DOHH2 (cell line): ENCODE results near the gene RRP1.
A peak's percentile ranks its signal among the peaks of the same experiment; 100 is the strongest.

Source experiments
- H3F3A ChIP-seq: fragments of 200-600 bp; sonication (generic), shearing (Covaris generic); 2 replicates; pipeline ENCODE4 v1.6.0; 2016; ENCODE audit warnings: antibody characterized with exemption, mild to moderate bottlenecking; ENCODE audit not compliant: control insufficient read depth, insufficient read depth
- H3K27ac ChIP-seq: fragments of 200-600 bp; sonication (generic); 2 replicates; pipeline ENCODE4 v1.5.1; 2014; ENCODE audit warnings: low read depth, mild to moderate bottlenecking, low read length, moderate library complexity
- H3K27me3 ChIP-seq: fragments of 200-600 bp; sonication (generic); 2 replicates; pipeline ENCODE4 v1.6.1; 2014; ENCODE audit warnings: mild to moderate bottlenecking, low read length, mixed read lengths; ENCODE audit not compliant: control insufficient read depth
- H3K36me3 ChIP-seq: fragments of 200-600 bp; sonication (generic); 2 replicates; pipeline ENCODE4 v1.6.1; 2014; ENCODE audit warnings: mild to moderate bottlenecking, low read length, moderate library complexity, mixed read lengths; ENCODE audit not compliant: control insufficient read depth
- H3K4me1 ChIP-seq: fragments of 200-600 bp; sonication (generic); 2 replicates; pipeline ENCODE4 v1.6.1; 2014; ENCODE audit warnings: mild to moderate bottlenecking, low read length, mixed read lengths; ENCODE audit not compliant: control insufficient read depth
- H3K4me2 ChIP-seq: fragments of 200-600 bp; sonication (generic); 2 replicates; pipeline ENCODE4 v1.6.0; 2014; ENCODE audit warnings: mild to moderate bottlenecking, low read length, moderate library complexity
- H3K4me3 ChIP-seq: fragments of 200-600 bp; sonication (generic); 2 replicates; pipeline ENCODE4 v1.5.1; 2014; ENCODE audit warnings: mild to moderate bottlenecking, low read length, mixed read lengths
- H3K79me2 ChIP-seq: fragments of 200-600 bp; sonication (generic); 2 replicates; pipeline ENCODE4 v1.6.1; 2014; ENCODE audit warnings: mild to moderate bottlenecking, low read length, mixed read lengths; ENCODE audit not compliant: control insufficient read depth
- H3K9me2 ChIP-seq: fragments of 200-600 bp; sonication (generic); replicated peaks from 2 replicates; pipeline ENCODE4 v1.6.1; 2014; ENCODE audit warnings: mild to moderate bottlenecking, low read length, mixed read lengths; ENCODE audit not compliant: control insufficient read depth
- H3K9me3 ChIP-seq: fragments of 200-600 bp; sonication (generic); 2 replicates; pipeline ENCODE4 v1.6.1; 2014; ENCODE audit warnings: antibody characterized with exemption, low read length, mixed read lengths; ENCODE audit not compliant: control insufficient read depth, insufficient read depth
- H4K20me1 ChIP-seq: fragments of 200-600 bp; sonication (generic); 2 replicates; pipeline ENCODE4 v1.6.0; 2014; ENCODE audit warnings: low read depth, mild to moderate bottlenecking, antibody characterized with exemption, low read length, moderate library complexity; ENCODE audit not compliant: control insufficient read depth, insufficient read depth
- EZH2phosphoT487 ChIP-seq: fragments of 200-600 bp; sonication (generic); IDR thresholded peaks from 2 replicates; pipeline ENCODE4 v1.6.1; 2017; ENCODE audit warnings: borderline replicate concordance, mild to moderate bottlenecking, antibody characterized with exemption, low read length, moderate library complexity, mixed read lengths
- TF ChIP-seq, protein P1 (sequence below): fragments of 200-600 bp; sonication (generic); IDR thresholded peaks from one replicate; pipeline ENCODE4 v1.5.1; 2014; ENCODE audit warnings: antibody characterized with exemption, mild to moderate bottlenecking, low read depth, low read length; ENCODE audit not compliant: poor library complexity, severe bottlenecking

Gene RRP1

DNA sequence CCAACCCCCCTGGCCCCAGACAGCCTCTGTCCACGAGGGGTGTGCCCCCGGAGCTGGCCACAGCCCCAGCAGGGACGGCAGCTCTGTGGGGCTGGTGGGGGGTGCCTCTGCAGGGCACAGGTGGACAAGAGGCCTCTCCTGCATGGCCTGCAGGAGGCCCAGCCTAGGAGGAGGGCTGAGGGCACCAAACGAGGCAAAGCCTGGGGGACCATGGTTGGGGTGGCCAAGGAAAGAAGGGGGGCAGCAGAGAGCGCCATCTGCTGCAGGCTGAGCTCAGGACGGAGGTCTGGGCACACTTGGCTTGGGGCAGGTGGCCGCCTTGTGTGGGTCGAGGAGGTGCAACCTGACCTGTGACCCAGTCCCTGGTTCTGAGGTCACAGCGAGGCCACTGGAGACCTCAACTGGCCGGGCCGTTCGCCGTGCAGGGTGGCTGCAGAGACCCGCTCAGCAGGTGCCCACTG, 27.3 kb downstream of the RRP1 start:
- no peak overlapping the region for H3K27ac ChIP-seq

DNA sequence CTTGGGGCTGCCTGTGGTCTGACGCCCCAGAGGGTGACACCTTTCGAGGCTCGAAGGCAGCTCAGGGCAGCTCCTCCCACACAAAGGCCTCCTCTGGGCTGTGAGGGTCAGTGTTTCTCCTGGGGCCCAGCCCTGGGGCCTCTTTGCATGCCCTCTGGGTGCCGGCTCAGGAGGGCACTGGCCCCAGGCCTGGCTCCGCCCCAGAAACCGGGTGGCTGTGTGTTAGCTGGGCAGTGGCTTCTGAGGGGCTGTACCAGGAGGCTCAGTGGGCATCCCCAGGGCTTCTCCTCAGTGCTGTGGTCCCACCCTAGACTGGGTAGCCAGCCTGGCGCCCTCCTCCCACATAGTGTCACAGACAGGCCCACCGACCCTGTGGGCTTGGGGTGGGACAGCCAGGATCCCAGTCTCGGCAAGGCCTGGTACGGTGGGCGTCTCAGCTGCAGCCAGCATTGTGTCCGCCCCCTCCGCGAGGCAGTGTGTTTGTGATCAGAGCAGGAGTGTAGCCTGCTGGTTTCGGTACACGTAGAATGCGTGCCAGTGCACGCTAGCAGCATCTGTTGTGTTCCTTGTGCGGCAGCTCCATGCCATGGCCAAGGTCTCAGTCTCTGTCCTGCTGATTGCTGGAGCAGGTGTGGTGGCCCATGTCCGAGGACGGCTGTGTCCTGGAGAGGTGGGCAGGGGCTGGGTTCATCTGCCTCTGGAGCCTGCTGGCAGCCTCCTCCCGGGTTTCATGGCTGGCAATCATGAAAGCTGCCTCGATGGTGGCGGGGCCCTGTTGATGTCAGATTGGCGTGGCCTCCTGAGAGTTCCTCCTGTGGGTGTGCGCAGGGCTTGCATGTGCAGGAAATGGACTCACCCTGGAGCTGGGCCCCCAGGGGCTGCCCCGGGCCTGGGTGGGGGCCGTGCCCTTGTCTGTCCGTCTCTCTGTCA, 28.0 kb downstream of the RRP1 start:
- H3K27me3 ChIP-seq: no peaks in the 10 kb centered on the region
- peaks cover 33% of the 10 kb centered on the region for H3K4me1 ChIP-seq
- 0 out of 2 replicates have a peak, but pooled peaks cover 4% of the 10 kb centered on the region for H4K20me1 ChIP-seq
- peaks cover 15% of the 10 kb centered on the region for H3F3A ChIP-seq
- H3K9me3 ChIP-seq: no peaks in the 10 kb centered on the region
- TF ChIP-seq, protein P1, sequence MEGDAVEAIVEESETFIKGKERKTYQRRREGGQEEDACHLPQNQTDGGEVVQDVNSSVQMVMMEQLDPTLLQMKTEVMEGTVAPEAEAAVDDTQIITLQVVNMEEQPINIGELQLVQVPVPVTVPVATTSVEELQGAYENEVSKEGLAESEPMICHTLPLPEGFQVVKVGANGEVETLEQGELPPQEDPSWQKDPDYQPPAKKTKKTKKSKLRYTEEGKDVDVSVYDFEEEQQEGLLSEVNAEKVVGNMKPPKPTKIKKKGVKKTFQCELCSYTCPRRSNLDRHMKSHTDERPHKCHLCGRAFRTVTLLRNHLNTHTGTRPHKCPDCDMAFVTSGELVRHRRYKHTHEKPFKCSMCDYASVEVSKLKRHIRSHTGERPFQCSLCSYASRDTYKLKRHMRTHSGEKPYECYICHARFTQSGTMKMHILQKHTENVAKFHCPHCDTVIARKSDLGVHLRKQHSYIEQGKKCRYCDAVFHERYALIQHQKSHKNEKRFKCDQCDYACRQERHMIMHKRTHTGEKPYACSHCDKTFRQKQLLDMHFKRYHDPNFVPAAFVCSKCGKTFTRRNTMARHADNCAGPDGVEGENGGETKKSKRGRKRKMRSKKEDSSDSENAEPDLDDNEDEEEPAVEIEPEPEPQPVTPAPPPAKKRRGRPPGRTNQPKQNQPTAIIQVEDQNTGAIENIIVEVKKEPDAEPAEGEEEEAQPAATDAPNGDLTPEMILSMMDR: no peak
- no peaks in the 10 kb centered on the region for H3K79me2 ChIP-seq
- H3K9me2 ChIP-seq: no peaks in the 10 kb centered on the region
- no peak overlapping the region for H3K27ac ChIP-seq
- peak overlapping the region; percentile 70 for H3K4me2 ChIP-seq
- no peaks in the 10 kb centered on the region for H3K36me3 ChIP-seq
- H3K4me3 ChIP-seq: no peak overlapping the region; the same call in 1 of the 2 replicates

More for the DNA sequence above, 27.3 kb downstream of the RRP1 start:
- no peak overlapping the region for H3K4me3 ChIP-seq
- no peaks in the 10 kb centered on the region for H3K9me2 ChIP-seq
- peaks cover 15% of the 10 kb centered on the region for H3F3A ChIP-seq
- H4K20me1 ChIP-seq: 0 out of 2 replicates have a peak, but pooled peaks cover 4% of the 10 kb centered on the region
- no peak for TF ChIP-seq EZH2phosphoT487
- TF ChIP-seq, protein P1: peak; percentile 56
- H3K4me1 ChIP-seq: peaks cover 33% of the 10 kb centered on the region
- H3K27me3 ChIP-seq: no peaks in the 10 kb centered on the region
- peak overlapping the region; percentile 70; the same call in 1 of the 2 replicates for H3K4me2 ChIP-seq
- H3K9me3 ChIP-seq: no peaks in the 10 kb centered on the region
- H3K79me2 ChIP-seq: no peaks in the 10 kb centered on the region
- no peaks in the 10 kb centered on the region for H3K36me3 ChIP-seq

- H3K9me2 ChIP-seq: no peaks in the 10 kb centered on the region
- peak overlapping the region; percentile 46 for H3K4me3 ChIP-seq
- H3K79me2 ChIP-seq: no peaks in the 10 kb centered on the region
- H3K36me3 ChIP-seq: no peaks in the 10 kb centered on the region
- no peaks in the 10 kb centered on the region for H3K27me3 ChIP-seq
- 0 out of 2 replicates have a peak, but pooled peaks cover 4% of the 10 kb centered on the region for H4K20me1 ChIP-seq
- peaks cover 33% of the 10 kb centered on the region for H3K4me1 ChIP-seq
- peaks cover 15% of the 10 kb centered on the region for H3F3A ChIP-seq
- no peaks in the 10 kb centered on the region for H3K9me3 ChIP-seq
- peak overlapping the region; percentile 62 for H3K27ac ChIP-seq
- no peak for TF ChIP-seq EZH2phosphoT487
- TF ChIP-seq, protein P1: no peak
- H3K4me2 ChIP-seq: peak overlapping the region; percentile 70
These were observed 29.3 kb downstream of the RRP1 start for GRCh38 chr21:43818685-43819084.
